CD14-positive monocyte (primary cell): ENCODE measurements around the gene FLAD1. TPM values are rescaled to one million over a fixed set of nuclear protein-coding genes. Genes with fewer than 3 reads are reported as not detected.
"Not testable (repeated sequence)": the region's sequence is repeated elsewhere in the genome, so short reads cannot be mapped to it uniquely, and the experiment has no call there.

ENCODE experiments used
- DNase-seq, 3 donors: peaks; one replicate each; pipeline ENCODE4 v3.0.0-alpha.2; 2011 to 2022
- H2AFZ ChIP-seq: 2 replicates; pipeline ENCODE4 v1.6.0; 2012; ENCODE audit warnings: mild to moderate bottlenecking, low read depth, low read length, inconsistent platforms; ENCODE audit not compliant: insufficient read depth, poor library complexity, severe bottlenecking
- H3K27ac ChIP-seq, 2 donors: 1 replicate in 1 of 2; 2 replicates in 1 of 2; pipeline ENCODE4 v1.5.1; 2012 to 2013; ENCODE audit warnings: low read length in 2 of 2, control low read depth in 1 of 2, inconsistent platforms in 1 of 2, low read depth in 1 of 2, mild to moderate bottlenecking in 1 of 2
- H3K27me3 ChIP-seq, 2 donors: one replicate each; pipeline versions ENCODE4 v1.6.0 to v1.6.1; 2011 to 2013; ENCODE audit warnings: low read length in 2 of 2; ENCODE audit not compliant: control insufficient read depth in 2 of 2, insufficient read depth in 2 of 2
- H3K36me3 ChIP-seq, 2 donors: replicated peaks in 1 of 2; 1 replicate in 1 of 2; 2 replicates in 1 of 2; pipeline versions ENCODE4 v1.5.1 to v1.6.1; 2012 to 2013; ENCODE audit warnings: low read length in 2 of 2, control low read depth in 1 of 2, inconsistent platforms in 1 of 2, mild to moderate bottlenecking in 1 of 2; ENCODE audit not compliant: insufficient read depth in 2 of 2, control insufficient read depth in 1 of 2
- H3K4me1 ChIP-seq, 2 donors: 1 replicate in 1 of 2; 2 replicates in 1 of 2; pipeline versions ENCODE4 v1.5.1 to v1.6.1; 2012 to 2013; ENCODE audit warnings: low read length in 2 of 2, control low read depth in 1 of 2, inconsistent platforms in 1 of 2, mild to moderate bottlenecking in 1 of 2, moderate library complexity in 1 of 2; ENCODE audit not compliant: insufficient read depth in 2 of 2, control insufficient read depth in 1 of 2
- H3K4me2 ChIP-seq: replicated peaks from 2 replicates; pipeline ENCODE3; 2012; ENCODE audit warnings: low read length, moderate library complexity, mild to moderate bottlenecking; ENCODE audit not compliant: poor library complexity, severe bottlenecking; ENCODE audit errors: extremely low read depth
- H3K4me3 ChIP-seq, 3 experiments: fragments of 200-600 bp in 1 of 3; sonication (generic) in 1 of 3; replicated peaks in 1 of 3; 1 replicate in 2 of 3; 2 replicates in 1 of 3; pipeline ENCODE4 v1.5.1; 2011 to 2013; ENCODE audit warnings: low read length in 3 of 3, mild to moderate bottlenecking in 3 of 3, control low read depth in 2 of 3, low read depth in 2 of 3, inconsistent platforms in 1 of 3, moderate library complexity in 1 of 3
- H3K79me2 ChIP-seq: 2 replicates; pipeline ENCODE4 v1.6.0; 2012; ENCODE audit warnings: mild to moderate bottlenecking, control low read depth, inconsistent platforms, low read length, moderate library complexity; ENCODE audit not compliant: insufficient read depth
- H3K9ac ChIP-seq: 2 replicates; pipeline ENCODE4 v1.6.0; 2017; ENCODE audit warnings: low read length, mild to moderate bottlenecking; ENCODE audit not compliant: insufficient read depth, poor library complexity, severe bottlenecking
- H3K9me3 ChIP-seq, 2 donors: replicated peaks in 1 of 2; 1 replicate in 1 of 2; 2 replicates in 1 of 2; pipeline versions ENCODE4 v1.5.1 to v1.6.1; 2012 to 2013; ENCODE audit warnings: low read length in 2 of 2, control low read depth in 1 of 2; ENCODE audit not compliant: control insufficient read depth in 1 of 2, insufficient read depth in 1 of 2
- H4K20me1 ChIP-seq: 2 replicates; pipeline ENCODE4 v1.6.0; 2012; ENCODE audit warnings: mild to moderate bottlenecking, low read length, control low read depth, moderate library complexity; ENCODE audit not compliant: insufficient read depth
- H3K27ac Mint-ChIP-seq, 7 donors: one replicate each; pipeline ENCODE4 v1.8.0; 2020; ENCODE audit warnings: mild to moderate bottlenecking in 7 of 7, mixed read lengths in 7 of 7, moderate library complexity in 6 of 7, inconsistent platforms in 2 of 7
- H3K27me3 Mint-ChIP-seq, 3 donors: one replicate each; pipeline ENCODE4 v1.8.0; 2021 to 2022; ENCODE audit warnings: low read depth in 3 of 3, mild to moderate bottlenecking in 3 of 3, mixed read lengths in 3 of 3, moderate library complexity in 3 of 3, inconsistent platforms in 1 of 3
- H3K36me3 Mint-ChIP-seq, 2 donors: one replicate each; pipeline ENCODE4 v1.8.0; 2020; ENCODE audit warnings: mixed read lengths in 2 of 2, inconsistent platforms in 1 of 2, mild to moderate bottlenecking in 1 of 2
- H3K4me1 Mint-ChIP-seq: one replicate; pipeline ENCODE4 v1.8.0; 2020; ENCODE audit warnings: mild to moderate bottlenecking, mixed read lengths
- H3K4me3 Mint-ChIP-seq, 2 donors: one replicate each; pipeline ENCODE4 v1.8.0; 2020; ENCODE audit warnings: mild to moderate bottlenecking in 2 of 2, mixed read lengths in 2 of 2, moderate library complexity in 1 of 2
- H3K9me3 Mint-ChIP-seq, 7 donors: one replicate each; pipeline ENCODE4 v1.8.0; 2020 to 2022; ENCODE audit warnings: mixed read lengths in 7 of 7, mild to moderate bottlenecking in 6 of 7, moderate library complexity in 6 of 7, inconsistent platforms in 2 of 7
- WGBS: methylation state at CpG from one replicate; pipeline ENCODE4 v1.1.5; 2013; ENCODE audit warnings: missing lambda C conversion rate; ENCODE audit not compliant: insufficient coverage; 5-methylcytosine and 5-hydroxymethylcytosine counted together
- intact Hi-C, 2 donors: fragments of 100-400 bp; cut with micrococcal nuclease; formaldehyde crosslinking; loops; one replicate each; pipeline versions ENCODE4 v1.15.0 to v1.15.1; 2023
- polyA plus RNA-seq, 3 donors: library from polyadenylated mRNA; depleted of rRNA in 1 of 3; unstranded in 2 of 3; stranded (reverse) in 1 of 3; fragments of 300-500 nt in 2 of 3; fragments of >200 nt in 1 of 3; fragmentation: Illumina TruSeq in 2 of 3; gene quantifications; 1 replicate in 2 of 3; 2 replicates in 1 of 3; pipeline ENCODE4 v1.2.3, GENCODE V29; 2012 to 2021
- TF ChIP-seq, protein P1 (sequence below): fragments of 200-600 bp; IDR thresholded peaks from one replicate; pipeline ENCODE4 v1.8.0; 2022; ENCODE audit warnings: antibody characterized with exemption, mild to moderate bottlenecking

The FLAD1 gene
- polyA plus RNA-seq, 3 donors: 31.5 to 41.6 (median 35.1) TPM

DNA sequence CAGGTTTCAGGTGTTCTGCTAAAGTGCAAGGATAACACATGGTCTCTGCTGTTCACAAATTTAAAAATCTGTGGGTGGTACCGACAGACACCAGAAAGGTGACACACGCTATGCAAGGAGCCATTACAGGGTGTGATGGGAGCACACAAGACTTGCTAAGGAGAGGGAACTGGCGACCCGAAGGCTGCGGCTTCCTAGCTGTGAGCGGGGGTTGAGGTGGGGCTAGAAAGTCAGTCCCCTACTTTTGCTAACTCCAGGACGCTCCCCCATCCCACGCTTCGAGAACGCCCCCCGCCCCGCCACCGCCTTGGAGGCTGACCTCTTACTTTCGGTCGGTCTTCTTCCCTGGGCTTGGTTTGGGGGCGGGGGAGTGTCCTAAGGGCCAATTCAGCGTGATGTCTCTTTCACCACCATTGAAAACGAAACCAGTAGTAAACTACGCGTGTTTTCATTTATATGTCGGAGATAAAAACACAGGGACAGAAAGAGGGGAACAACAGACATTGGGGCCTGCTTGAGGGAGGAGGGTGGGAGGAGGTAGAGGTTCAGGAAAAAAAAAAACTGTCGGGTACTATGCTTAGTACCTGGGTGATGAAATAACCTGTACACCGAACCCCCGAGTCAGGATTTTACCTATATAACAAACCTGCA lies 7.6 kb upstream of the FLAD1 start:
- Histone ChIP-seq H3K27me3 (no peaks in the 10 kb centered on the region), H3K4me3 (peak overlapping the region; percentile 61 to 95 (median 92)), H3K27ac (peak overlapping the region; percentile 94 to 98), H4K20me1 (peaks cover 28% of the 10 kb centered on the region), H3K79me2 (peaks cover 75% of the 10 kb centered on the region), H3K9ac (peak overlapping the region; percentile 82), H3K4me2 (peak overlapping the region; percentile 99), H2AFZ (peak overlapping the region; percentile 89), H3K9me3 (no peaks in the 10 kb centered on the region), H3K36me3 (no peaks in the 10 kb centered on the region), H3K4me1 (peaks cover 40 to 48% of the 10 kb centered on the region in 2 donors)
- peaks cover 32% of the 10 kb centered on the region for H3K4me1 Mint-ChIP-seq
- peaks cover 0 to 3% (median 0%) of the 10 kb centered on the region in 3 donors for H3K27me3 Mint-ChIP-seq
- H3K27ac Mint-ChIP-seq: no peak overlapping the region
- WGBS: 0% methylated on average over 1 of the region's 24 CpGs
- no peaks in the 10 kb centered on the region for H3K9me3 Mint-ChIP-seq
- H3K4me3 Mint-ChIP-seq: no peak overlapping the region
- H3K36me3 Mint-ChIP-seq: peaks cover 10 to 25% of the 10 kb centered on the region in 2 donors
- TF ChIP-seq, protein P1, sequence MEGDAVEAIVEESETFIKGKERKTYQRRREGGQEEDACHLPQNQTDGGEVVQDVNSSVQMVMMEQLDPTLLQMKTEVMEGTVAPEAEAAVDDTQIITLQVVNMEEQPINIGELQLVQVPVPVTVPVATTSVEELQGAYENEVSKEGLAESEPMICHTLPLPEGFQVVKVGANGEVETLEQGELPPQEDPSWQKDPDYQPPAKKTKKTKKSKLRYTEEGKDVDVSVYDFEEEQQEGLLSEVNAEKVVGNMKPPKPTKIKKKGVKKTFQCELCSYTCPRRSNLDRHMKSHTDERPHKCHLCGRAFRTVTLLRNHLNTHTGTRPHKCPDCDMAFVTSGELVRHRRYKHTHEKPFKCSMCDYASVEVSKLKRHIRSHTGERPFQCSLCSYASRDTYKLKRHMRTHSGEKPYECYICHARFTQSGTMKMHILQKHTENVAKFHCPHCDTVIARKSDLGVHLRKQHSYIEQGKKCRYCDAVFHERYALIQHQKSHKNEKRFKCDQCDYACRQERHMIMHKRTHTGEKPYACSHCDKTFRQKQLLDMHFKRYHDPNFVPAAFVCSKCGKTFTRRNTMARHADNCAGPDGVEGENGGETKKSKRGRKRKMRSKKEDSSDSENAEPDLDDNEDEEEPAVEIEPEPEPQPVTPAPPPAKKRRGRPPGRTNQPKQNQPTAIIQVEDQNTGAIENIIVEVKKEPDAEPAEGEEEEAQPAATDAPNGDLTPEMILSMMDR: no peak
- peak; percentile 57 to 60 (median 58) for DNase-seq
- intact Hi-C loops: no loop called here

DNA sequence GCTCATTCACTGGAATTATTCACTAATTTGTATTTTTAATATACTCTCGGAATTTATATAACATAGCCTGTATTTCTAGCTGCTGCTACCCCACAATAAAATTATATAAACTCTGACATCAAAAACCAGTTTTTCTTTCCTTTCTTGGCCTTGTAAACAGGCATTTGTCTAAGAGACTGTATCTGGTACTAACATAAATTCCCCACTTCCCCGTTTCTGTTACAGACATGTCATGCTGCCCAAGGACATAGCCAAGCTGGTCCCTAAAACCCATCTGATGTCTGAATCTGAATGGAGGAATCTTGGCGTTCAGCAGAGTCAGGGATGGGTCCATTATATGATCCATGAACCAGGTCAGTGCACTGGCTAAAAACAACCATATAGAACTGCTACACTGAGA lies 5.4 kb upstream of the FLAD1 start:
- H2AFZ ChIP-seq, H3K9me3 Mint-ChIP-seq, H3K9ac ChIP-seq, H4K20me1 ChIP-seq, intact Hi-C loops, H3K4me3 ChIP-seq, H3K4me2 ChIP-seq, H3K27me3 Mint-ChIP-seq, H3K27me3 ChIP-seq, H3K9me3 ChIP-seq, H3K4me3 Mint-ChIP-seq, DNase-seq, H3K36me3 ChIP-seq: not testable (repeated sequence)
- WGBS: no CpG with 5 or more reads among the region's 3 CpGs
- Histone ChIP-seq H3K79me2 (peaks cover 64% of the 10 kb centered on the region), H3K4me1 (peaks cover 26 to 31% of the 10 kb centered on the region in 2 donors), H3K27ac (peak overlapping the region in 1 of 2 donors; percentile 54)
- peaks cover under 1 to 11% of the 10 kb centered on the region in 2 donors for H3K36me3 Mint-ChIP-seq
- H3K4me1 Mint-ChIP-seq: peaks cover 12% of the 10 kb centered on the region
- peak overlapping the region in 5 of 7 donors; percentile 17 to 72 (median 61) for H3K27ac Mint-ChIP-seq
